Glutamatergic neuron (in vitro differentiated cells): ENCODE data around the gene ONECUT2. TPM values are rescaled to one million over a fixed set of nuclear protein-coding genes. Genes with fewer than 3 reads are reported as not detected.
A peak's percentile ranks its signal among the peaks of the same experiment; 100 is the strongest.

Experiments used
- DNase-seq: peaks from one replicate; pipeline ENCODE4 v3.0.0; 2022
- H3K27ac Mint-ChIP-seq: one replicate; pipeline ENCODE4 v1.8.0; 2020; ENCODE audit warnings: mild to moderate bottlenecking, mixed read lengths, inconsistent platforms; ENCODE audit not compliant: unreplicated experiment
- H3K27me3 Mint-ChIP-seq: one replicate; pipeline ENCODE4 v1.8.0; 2020; ENCODE audit warnings: mild to moderate bottlenecking, moderate library complexity, mixed read lengths, inconsistent platforms; ENCODE audit not compliant: unreplicated experiment
- H3K36me3 Mint-ChIP-seq: one replicate; pipeline ENCODE4 v1.8.0; 2020; ENCODE audit warnings: mild to moderate bottlenecking, mixed read lengths, inconsistent platforms; ENCODE audit not compliant: unreplicated experiment
- H3K4me1 Mint-ChIP-seq: one replicate; pipeline ENCODE4 v1.8.0; 2020; ENCODE audit warnings: mild to moderate bottlenecking, low read depth, mixed read lengths, inconsistent platforms; ENCODE audit not compliant: unreplicated experiment
- H3K4me3 Mint-ChIP-seq: one replicate; pipeline ENCODE4 v1.8.0; 2020; ENCODE audit warnings: mild to moderate bottlenecking, mixed read lengths, inconsistent platforms; ENCODE audit not compliant: unreplicated experiment
- H3K9me3 Mint-ChIP-seq: one replicate; pipeline ENCODE4 v1.8.0; 2020; ENCODE audit warnings: mild to moderate bottlenecking, moderate library complexity, mixed read lengths, inconsistent platforms; ENCODE audit not compliant: unreplicated experiment
- total RNA-seq: library from RNA; stranded (reverse); fragmentation: NEBNext Ultra II Directional; extraction: Animal tissue kit (Norgen Biotek cat#: 25700); gene quantifications from one replicate; pipeline ENCODE4 v1.2.1, GENCODE V29; 2021; ENCODE audit not compliant: unreplicated experiment
- TF ChIP-seq, protein P1 (sequence below): fragments of 200-600 bp; sonication (generic); IDR thresholded peaks from one replicate; pipeline ENCODE4 v1.5.0; 2021; ENCODE audit not compliant: partially characterized antibody, unreplicated experiment

The ONECUT2 gene
- total RNA-seq, 1 donor from 2014 or later: 230 TPM

- DNase-seq: peak; percentile 52
- Mint-ChIP-seq H3K4me1 (peaks cover 45% of the 10 kb centered on the region), H3K27me3 (peaks cover 51% of the 10 kb centered on the region), H3K36me3 (peaks cover 9% of the 10 kb centered on the region), H3K4me3 (peak overlapping the region; percentile 99), H3K9me3 (peaks cover 44% of the 10 kb centered on the region), H3K27ac (peak overlapping the region; percentile 84)
- TF ChIP-seq, protein P1, sequence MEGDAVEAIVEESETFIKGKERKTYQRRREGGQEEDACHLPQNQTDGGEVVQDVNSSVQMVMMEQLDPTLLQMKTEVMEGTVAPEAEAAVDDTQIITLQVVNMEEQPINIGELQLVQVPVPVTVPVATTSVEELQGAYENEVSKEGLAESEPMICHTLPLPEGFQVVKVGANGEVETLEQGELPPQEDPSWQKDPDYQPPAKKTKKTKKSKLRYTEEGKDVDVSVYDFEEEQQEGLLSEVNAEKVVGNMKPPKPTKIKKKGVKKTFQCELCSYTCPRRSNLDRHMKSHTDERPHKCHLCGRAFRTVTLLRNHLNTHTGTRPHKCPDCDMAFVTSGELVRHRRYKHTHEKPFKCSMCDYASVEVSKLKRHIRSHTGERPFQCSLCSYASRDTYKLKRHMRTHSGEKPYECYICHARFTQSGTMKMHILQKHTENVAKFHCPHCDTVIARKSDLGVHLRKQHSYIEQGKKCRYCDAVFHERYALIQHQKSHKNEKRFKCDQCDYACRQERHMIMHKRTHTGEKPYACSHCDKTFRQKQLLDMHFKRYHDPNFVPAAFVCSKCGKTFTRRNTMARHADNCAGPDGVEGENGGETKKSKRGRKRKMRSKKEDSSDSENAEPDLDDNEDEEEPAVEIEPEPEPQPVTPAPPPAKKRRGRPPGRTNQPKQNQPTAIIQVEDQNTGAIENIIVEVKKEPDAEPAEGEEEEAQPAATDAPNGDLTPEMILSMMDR: no peak
Measured at GRCh38 chr18:57441071-57441794, 6.1 kb downstream of the ONECUT2 start.

DNA sequence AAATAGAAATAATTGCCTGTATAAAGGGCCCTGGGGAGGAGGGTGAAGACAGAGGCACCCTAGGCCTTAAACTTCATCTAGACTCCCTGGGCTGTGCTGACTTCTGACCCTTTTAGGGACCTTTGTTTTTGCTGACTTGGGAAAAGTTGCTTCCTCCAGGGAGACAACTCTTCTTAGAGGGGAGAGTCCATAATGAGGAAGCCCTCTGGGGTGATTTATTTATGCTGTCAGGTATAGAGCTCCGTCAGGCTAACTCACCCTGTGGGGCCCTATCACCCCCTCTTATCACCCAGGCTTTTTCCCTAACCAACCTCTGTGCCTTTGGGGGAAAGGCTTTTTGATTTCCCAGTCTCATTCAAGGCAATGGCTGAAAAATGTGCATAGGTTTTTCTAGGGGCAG, 8.1 kb downstream of the ONECUT2 start:
- Mint-ChIP-seq H3K4me1 (peaks cover 61% of the 10 kb centered on the region), H3K27me3 (peaks cover 36% of the 10 kb centered on the region), H3K4me3 (peak overlapping the region; percentile 99), H3K27ac (peak overlapping the region; percentile 72), H3K9me3 (peaks cover 32% of the 10 kb centered on the region), H3K36me3 (no peaks in the 10 kb centered on the region)
- no peak for DNase-seq
- TF ChIP-seq, protein P1: no peak

DNA sequence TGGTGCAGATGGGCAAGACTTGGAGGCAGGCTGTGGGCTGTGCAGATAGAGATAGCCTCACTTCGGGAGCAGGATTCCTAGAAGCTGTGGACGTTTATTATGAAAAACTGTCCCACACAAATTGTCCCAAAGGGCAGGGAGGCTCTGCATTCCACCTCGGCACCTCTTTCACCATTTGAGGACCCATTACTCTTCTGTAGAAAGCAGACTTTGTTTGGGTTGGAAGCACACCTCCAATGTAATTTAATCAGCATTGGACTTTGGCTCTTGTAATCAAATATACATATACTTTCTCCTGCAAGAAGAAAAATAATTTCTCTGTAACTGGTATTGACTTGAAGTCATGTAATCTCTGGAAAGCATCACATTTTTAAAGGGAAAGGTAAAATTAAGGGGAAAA, 8.5 kb downstream of the ONECUT2 start:
- H3K27me3 Mint-ChIP-seq: peaks cover 33% of the 10 kb centered on the region
- peak overlapping the region; percentile 99 for H3K4me3 Mint-ChIP-seq
- H3K36me3 Mint-ChIP-seq: no peaks in the 10 kb centered on the region
- H3K27ac Mint-ChIP-seq: peak overlapping the region; percentile 29
- peaks cover 27% of the 10 kb centered on the region for H3K9me3 Mint-ChIP-seq
- H3K4me1 Mint-ChIP-seq: peaks cover 66% of the 10 kb centered on the region
- DNase-seq: no peak
- TF ChIP-seq, protein P1: no peak

GRCh38 chr18:57444301-57444759, 9.2 kb downstream of the ONECUT2 start:
- Mint-ChIP-seq H3K4me1 (peaks cover 69% of the 10 kb centered on the region), H3K27ac (peak overlapping the region; percentile 71), H3K9me3 (peaks cover 21% of the 10 kb centered on the region), H3K36me3 (no peaks in the 10 kb centered on the region), H3K27me3 (peaks cover 29% of the 10 kb centered on the region), H3K4me3 (peak overlapping the region; percentile 99)
- TF ChIP-seq, protein P1: no peak
- DNase-seq: peak; percentile 26
